ENCODE results near the gene IGFALS.

The IGFALS gene

GRCh38 chr16:1744338-1744840, 49.1 kb downstream of the IGFALS start:
- no peak for DNase-seq (ENCODE audit: low read depth, low spot score)

DNA sequence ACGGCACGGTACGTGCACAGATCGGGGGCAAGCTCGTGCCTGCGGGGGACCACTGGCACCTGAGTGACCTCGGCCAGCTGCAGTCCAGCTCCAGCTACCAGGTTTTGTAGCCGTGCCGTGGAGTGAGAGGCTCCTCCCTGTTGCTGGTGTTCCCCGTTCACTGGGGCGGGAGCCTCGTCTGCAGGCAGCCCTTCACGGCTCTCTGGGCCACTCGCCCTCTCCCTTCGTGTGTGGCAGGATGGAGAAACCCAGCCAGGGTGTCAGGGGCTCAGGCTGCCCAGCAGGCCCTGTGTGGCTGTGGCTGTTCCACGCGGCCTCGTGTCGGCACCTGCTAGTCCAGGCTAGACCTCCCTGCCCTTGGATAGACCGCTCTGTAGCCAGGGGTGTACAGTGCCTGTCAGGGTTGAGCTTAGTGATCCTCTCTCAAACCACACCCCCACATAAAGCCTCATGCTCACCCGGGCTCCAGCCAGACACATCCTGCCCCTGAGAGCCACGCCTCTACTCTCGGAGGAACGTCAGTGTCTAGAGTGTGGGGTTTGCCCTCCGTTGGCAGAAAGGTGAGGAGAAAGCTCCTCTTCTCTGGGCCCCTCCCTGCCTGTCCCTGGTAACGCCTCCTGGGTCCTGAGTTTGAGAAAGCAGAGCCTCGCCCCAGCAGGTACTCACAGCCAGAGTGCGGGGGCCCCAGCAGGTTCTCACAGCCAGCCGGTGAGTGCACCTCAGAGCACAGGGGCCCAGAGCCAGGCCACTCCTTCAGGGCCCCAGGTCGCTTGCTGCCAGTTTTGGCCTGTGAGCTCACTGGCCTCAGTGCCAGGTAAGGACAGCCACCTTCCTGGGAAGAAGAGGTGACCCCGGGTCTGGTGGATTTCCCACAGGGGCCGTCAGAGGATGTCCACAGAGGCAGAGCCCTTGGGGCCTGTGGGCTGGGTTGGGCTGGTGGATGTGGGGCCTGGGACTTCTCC, 49.8 kb downstream of the IGFALS start:
- DNase-seq (ENCODE audit: low read depth, low spot score) = no peak

GRCh38 chr16:1741553-1742165, 51.8 kb downstream of the IGFALS start:
- no peak for DNase-seq (ENCODE audit: low read depth, low spot score)

DNA sequence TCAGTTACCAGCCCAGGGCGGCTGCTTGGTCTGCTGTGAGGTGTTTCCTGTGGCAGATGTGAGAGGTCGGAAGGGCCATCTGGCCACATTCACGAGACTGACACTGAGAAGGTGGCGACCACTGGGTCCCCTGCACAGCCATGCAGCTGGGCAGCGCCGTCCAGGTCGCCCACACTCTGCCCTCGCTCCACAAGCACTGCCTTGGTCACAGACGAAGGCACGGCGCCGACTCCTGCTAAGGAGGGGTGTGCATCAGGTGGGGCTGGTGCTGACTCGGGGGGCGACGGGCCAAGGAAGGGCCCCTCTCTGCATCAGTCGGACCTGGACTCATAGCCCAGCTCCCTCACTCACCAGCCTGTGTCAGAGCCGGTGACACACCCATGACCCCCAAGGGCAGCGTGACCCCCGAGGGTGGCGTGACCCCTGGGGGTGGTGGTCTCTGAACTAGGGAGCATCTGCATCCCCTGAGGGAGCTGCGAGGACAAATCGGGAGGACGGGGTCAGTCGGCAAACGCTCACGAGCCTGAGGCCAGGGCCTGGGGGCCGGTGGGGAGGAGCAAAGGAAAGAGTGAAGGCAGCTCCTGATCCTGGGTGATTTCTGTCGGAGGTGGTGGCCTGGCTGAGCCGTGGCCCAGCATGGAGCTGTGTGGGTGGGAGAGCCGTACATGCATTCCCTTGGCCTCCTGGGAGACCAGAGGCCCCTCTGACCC, 52.6 kb downstream of the IGFALS start:
- no peak for DNase-seq (ENCODE audit: low read depth, low spot score)

Measured in smooth muscle cell of the brain vasculature (primary cell).